Pancreas (tissue), 10 donors: ENCODE data around the gene ATAD3B. TPM values are rescaled to one million over a fixed set of nuclear protein-coding genes. Genes with fewer than 3 reads are reported as not detected.
A peak's percentile ranks its signal among the peaks of the same experiment; 100 is the strongest.
"Not testable (repeated sequence)": the region's sequence is repeated elsewhere in the genome, so short reads cannot be mapped to it uniquely, and the experiment has no call there.

Experiments
- ATAC-seq, 4 donors: fragments of 200-7000 bp; cut with Tn5 transposase; one replicate each; pipeline versions ENCODE4 v1.8.0 to v1.9.1; 2020; ENCODE audit warnings: mild to moderate bottlenecking in 4 of 4, moderate library complexity in 4 of 4
- DNase-seq, 6 donors: peaks; one replicate each; pipeline ENCODE4 v3.0.0-alpha.2; 2020
- FAIRE-seq: peaks from 2 replicates; lab custom pipeline; 2012; peaks lifted over from hg19 to GRCh38; lab: Jason Lieb, UNC
- H3K27ac ChIP-seq, 4 donors: fragments of 200-600 bp; sonication (generic); 1 replicate in 3 of 4; 2 replicates in 1 of 4; pipeline versions ENCODE4 v1.5.0 to v1.8.0; 2020
- H3K27me3 ChIP-seq, 4 donors: fragments of 200-600 bp; one replicate each; pipeline ENCODE4 v1.8.0; 2021
- H3K36me3 ChIP-seq, 3 donors: fragments of 200-600 bp; sonication (generic) in 1 of 3; one replicate each; pipeline versions ENCODE4 v1.5.0 to v1.8.0; 2020 to 2021
- H3K4me1 ChIP-seq, 3 donors: fragments of 200-600 bp; one replicate each; pipeline ENCODE4 v1.8.0; 2021
- H3K4me3 ChIP-seq, 4 donors: fragments of 200-600 bp; sonication (generic) in 2 of 4; one replicate each; pipeline versions ENCODE4 v1.5.0 to v1.8.0; 2020 to 2021
- H3K9me3 ChIP-seq, 4 donors: fragments of 200-600 bp; one replicate each; pipeline ENCODE4 v1.8.0; 2021
- WGBS, 2 donors: extraction: QIAGEN DNeasy Blood & Tissue Kit; methylation state at CpG; one replicate each; pipeline ENCODE4 v1.1.7; 2013; 5-methylcytosine and 5-hydroxymethylcytosine counted together
- intact Hi-C, 3 donors: fragments of 100-400 bp; cut with DNase I; formaldehyde crosslinking; loops; one replicate each; pipeline versions ENCODE4 v1.11.1 to v1.14.2; 2022
- polyA plus RNA-seq, 2 donors: library from polyadenylated mRNA; stranded (reverse); fragments of 200-250 nt; gene quantifications; one replicate each; pipeline ENCODE4 v1.2.3, GENCODE V29; 2013
- total RNA-seq, 6 donors: library from RNA; stranded (reverse); fragmentation: NEBNext Ultra II Directional in 4 of 6; extraction: Animal tissue kit (Norgen Biotek cat#: 25700) in 4 of 6; gene quantifications; one replicate each; pipeline versions ENCODE4 v1.2.1 to v1.2.4, GENCODE V29; 2021 to 2023
- TF ChIP-seq, protein P1 (sequence below), 4 donors: fragments of 200-600 bp; sonication (generic) in 3 of 4; IDR thresholded peaks; one replicate each; pipeline versions ENCODE4 v1.5.0 to v1.8.0; 2021; ENCODE audit warnings: antibody characterized with exemption in 4 of 4
- donor health status: healthy with polysubstance abuse.
- donor health status: DM: no; HTN: no; CAD: no; lungs with moderate emphysema.
- donor health status: DM: no; HTN: no; CAD: no.
- donor health status: control.
- donor health status: control.
- donor health status: Bipolar disorder and iron deficiency.
- donor health status: DM: yes; HTN: yes; CAD: no.
- donor health status: DM: no; HTN: no; CAD: no.
- donor health status: DM: no; HTN: no; CAD: no.
- donor health status: DM: yes; HTN: yes; CAD: no.

ATAD3B gene
- total and polyA plus RNA-seq, 8 donors = 4.4 to 78.9 (median 12.9) TPM

DNA sequence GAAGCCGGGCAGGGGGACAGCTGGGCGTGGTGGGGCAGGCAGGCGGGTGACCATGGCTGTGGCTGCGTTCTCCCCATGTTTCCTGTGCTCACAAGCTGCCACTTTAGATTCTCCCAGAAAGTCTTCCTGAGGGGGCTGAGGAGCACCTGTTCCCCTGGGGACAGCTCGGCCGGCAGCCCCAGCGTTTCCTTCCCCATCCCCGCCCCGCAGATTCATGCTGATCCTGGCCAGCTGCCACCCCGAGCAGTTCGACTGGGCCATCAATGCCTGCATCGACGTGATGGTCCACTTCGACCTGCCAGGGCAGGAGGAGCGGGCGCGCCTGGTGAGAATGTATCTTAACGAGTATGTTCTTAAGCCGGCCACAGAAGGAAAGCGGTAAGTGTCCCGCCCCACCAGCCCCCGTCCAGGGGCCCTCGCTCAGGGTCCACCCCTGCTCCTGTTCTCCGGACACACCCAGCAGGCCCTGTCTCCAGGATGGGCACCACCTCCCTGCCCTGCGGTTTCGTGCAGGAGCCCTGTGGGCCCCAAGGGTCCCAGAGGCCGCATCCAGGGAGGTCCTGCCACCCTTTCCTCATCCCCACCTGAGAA, 10.9 kb upstream of the ATAD3B start:
- no peak overlapping the region for H3K4me3 ChIP-seq

DNA sequence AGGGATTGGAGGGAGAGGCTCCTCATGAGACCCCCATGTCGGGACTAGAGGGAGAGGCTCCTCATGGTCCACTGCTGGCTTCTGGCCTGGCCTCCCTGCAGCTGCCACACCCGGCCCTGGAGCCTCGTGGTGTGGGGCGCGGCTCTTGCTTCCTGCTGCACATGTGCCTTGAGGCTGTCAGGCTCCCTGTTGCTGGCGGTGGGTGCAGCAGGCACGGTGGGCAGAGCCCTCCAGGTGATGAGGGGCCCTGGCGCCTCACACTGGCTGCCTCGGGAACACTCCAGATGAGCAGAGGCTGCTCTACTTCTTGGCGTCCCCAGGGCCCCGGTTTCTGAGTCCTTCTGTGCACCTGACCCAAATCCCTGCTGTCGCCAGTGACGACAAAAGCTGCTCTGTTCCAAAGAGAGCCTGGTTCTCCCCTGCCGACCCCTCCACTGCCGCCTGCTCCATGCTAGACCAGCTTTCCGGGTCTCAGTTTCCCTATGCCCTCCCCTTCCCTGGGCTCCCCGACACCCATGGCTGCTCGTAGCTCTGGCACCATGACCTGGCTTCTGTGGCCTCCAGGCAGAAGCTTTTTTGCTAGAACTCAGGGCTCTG, 9.7 kb upstream of the ATAD3B start:
- intact Hi-C loops = no loop called here
- Histone ChIP-seq H3K4me3 (peak overlapping the region; percentile 5 to 40 (median 12)), H3K27me3 (no peaks in the 10 kb centered on the region), H3K4me1 (no peaks in the 10 kb centered on the region), H3K27ac (peak overlapping the region in 3 of 4 donors; percentile 36 to 58 (median 39)), H3K36me3 (no peaks in the 10 kb centered on the region), H3K9me3 (no peaks in the 10 kb centered on the region)
- peak; percentile 20 to 29 (median 22) for ATAC-seq
- WGBS, 2 donors = 42 to 50% methylated on average over 18 of the region's 18 CpGs
- no peak for DNase-seq
- no peak for FAIRE-seq
- TF ChIP-seq, protein P1, sequence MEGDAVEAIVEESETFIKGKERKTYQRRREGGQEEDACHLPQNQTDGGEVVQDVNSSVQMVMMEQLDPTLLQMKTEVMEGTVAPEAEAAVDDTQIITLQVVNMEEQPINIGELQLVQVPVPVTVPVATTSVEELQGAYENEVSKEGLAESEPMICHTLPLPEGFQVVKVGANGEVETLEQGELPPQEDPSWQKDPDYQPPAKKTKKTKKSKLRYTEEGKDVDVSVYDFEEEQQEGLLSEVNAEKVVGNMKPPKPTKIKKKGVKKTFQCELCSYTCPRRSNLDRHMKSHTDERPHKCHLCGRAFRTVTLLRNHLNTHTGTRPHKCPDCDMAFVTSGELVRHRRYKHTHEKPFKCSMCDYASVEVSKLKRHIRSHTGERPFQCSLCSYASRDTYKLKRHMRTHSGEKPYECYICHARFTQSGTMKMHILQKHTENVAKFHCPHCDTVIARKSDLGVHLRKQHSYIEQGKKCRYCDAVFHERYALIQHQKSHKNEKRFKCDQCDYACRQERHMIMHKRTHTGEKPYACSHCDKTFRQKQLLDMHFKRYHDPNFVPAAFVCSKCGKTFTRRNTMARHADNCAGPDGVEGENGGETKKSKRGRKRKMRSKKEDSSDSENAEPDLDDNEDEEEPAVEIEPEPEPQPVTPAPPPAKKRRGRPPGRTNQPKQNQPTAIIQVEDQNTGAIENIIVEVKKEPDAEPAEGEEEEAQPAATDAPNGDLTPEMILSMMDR (IDR thresholded peaks at IDR 0.05) = no peak

More for the DNA sequence above, 10.9 kb upstream of the ATAD3B start:
- Histone ChIP-seq H3K4me1 (no peaks in the 10 kb centered on the region), H3K36me3 (no peaks in the 10 kb centered on the region), H3K9me3 (no peaks in the 10 kb centered on the region), H3K27ac (no peak overlapping the region), H3K27me3 (no peaks in the 10 kb centered on the region)
- 80 to 90% methylated on average over 26 to 27 of the region's 27 CpGs for WGBS, 2 donors
- DNase-seq = peak in 1 of 6 donors; percentile 64
- intact Hi-C loops = no loop called here
- FAIRE-seq = no peak
- TF ChIP-seq, protein P1 (IDR thresholded peaks at IDR 0.05) = no peak
- no peak for ATAC-seq

DNA sequence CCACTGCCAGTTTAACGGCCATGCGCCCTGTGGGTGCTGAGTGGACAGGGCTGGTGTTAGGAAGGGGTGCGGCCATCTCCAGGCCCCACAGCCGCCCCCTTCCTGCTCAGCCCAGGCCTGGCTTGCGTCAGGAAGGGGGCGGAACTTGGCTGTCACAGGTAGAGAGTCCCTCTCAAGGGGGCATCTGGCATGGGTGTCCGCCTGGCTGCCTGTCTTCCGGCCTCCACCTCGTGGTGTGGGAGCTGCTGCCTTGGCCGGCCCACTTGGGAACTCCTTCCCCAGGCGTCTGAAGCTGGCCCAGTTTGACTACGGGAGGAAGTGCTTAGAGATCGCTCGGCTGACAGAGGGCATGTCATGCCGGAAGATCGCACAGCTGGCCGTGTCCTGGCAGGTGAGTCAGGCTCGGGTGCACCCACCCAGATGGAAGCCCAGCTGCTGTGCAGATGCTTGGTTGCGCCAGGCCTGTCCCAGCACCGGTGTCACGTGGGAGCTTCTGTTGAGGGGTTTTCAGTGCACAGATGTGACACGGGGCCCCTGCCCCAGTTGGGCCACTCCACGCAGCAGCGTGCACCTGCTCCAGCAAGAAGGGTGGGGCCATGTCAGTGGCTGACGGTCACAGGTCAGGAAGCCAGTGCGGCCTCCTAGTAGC, 9.1 kb upstream of the ATAD3B start:
- TF ChIP-seq, protein P1 (IDR thresholded peaks at IDR 0.05) = no peak
- Histone ChIP-seq H3K27ac (peak overlapping the region in 3 of 4 donors; percentile 36 to 58 (median 39)), H3K4me3 (peak overlapping the region; percentile 5 to 40 (median 12)), H3K27me3 (no peaks in the 10 kb centered on the region), H3K36me3 (no peaks in the 10 kb centered on the region), H3K9me3 (no peaks in the 10 kb centered on the region), H3K4me1 (no peaks in the 10 kb centered on the region)
- ATAC-seq = peak; percentile 88 to 96 (median 94)
- intact Hi-C loops = no loop called here
- no peak for FAIRE-seq
- WGBS, 2 donors = 37 to 41% methylated on average over 26 of the region's 26 CpGs
- peak; percentile 65 to 85 (median 72) for DNase-seq

DNA sequence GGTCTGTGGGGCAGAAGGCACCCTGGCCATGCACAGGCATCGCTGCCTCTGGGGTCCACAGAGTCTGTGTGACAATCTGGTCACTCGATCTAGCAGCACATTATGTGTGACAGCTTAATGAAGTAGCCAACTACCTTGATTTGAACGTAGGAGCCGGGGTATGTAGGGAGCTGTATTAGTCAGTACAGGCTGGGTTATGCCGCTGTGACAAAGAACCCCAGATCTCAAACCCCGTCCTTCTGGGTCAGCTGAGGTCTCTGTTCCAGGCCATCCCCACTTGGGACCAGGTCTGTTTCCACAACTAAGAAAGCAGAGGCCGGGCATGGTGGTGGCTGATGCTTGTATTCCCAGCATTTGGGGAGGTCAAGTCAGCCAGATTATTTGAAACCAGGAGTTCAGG, 8.3 kb upstream of the ATAD3B start:
- H3K4me1 ChIP-seq = no peaks in the 10 kb centered on the region
- H3K36me3 ChIP-seq = no peaks in the 10 kb centered on the region
- H3K9me3 ChIP-seq = no peaks in the 10 kb centered on the region
- intact Hi-C loops = no loop called here
- peak overlapping the region in 1 of 4 donors; percentile 40 for H3K4me3 ChIP-seq
- TF ChIP-seq, protein P1 (IDR thresholded peaks at IDR 0.05) = no peak
- WGBS, 2 donors = 86 to 96% methylated on average over 7 of the region's 7 CpGs
- no peak for DNase-seq
- no peak for FAIRE-seq
- no peak for ATAC-seq
- no peak overlapping the region for H3K27ac ChIP-seq
- no peaks in the 10 kb centered on the region for H3K27me3 ChIP-seq

DNA sequence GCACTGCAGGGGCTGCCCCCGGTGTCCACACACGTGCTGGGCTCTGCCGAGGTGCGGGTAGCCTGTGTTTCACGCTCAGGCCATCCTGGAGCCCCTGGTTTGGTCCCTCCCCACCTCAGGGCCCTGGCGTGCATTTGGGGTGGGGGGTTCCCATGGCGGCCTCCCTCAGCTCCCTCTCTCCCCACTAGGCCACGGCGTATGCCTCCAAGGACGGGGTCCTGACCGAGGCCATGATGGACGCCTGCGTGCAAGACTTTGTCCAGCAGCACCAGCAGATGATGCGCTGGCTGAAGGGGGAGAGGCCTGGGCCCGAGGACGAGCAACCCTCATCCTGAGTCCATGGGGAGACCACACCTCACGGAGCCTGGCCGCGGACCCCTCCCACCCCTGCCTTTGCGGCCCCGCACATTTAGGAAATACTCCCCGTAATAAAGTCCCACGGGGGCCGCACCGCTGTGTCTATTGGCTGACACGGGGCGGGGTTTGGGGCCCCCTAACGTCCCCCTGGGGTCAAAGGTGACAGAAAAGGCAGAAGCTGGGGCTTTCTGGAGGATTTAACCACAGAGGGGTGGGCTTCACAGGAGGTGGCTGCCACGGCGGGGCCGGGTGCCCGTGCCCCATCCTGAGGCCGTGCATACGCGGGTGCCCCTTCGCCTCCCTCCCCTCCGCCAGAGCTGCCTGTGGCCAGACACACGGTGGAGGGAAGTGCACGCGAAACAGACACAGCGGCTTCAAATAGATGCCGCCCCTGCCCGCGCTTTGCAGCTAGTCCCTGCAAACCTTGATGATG, 3.2 kb upstream of the ATAD3B start:
- H3K4me1 ChIP-seq = peaks cover 0 to 16% (median 0%) of the 10 kb centered on the region in 3 donors
- H3K36me3 ChIP-seq, H3K27ac ChIP-seq, H3K4me3 ChIP-seq, FAIRE-seq, intact Hi-C loops, H3K9me3 ChIP-seq, ATAC-seq, DNase-seq, H3K27me3 ChIP-seq: not testable (repeated sequence)
- 86 to 87% methylated on average over 31 to 38 of the region's 44 CpGs for WGBS, 2 donors
